Inflammatory macrophage (primary cell): Measurements from ENCODE around the gene PTTG1IP.

Experiments used
- DNase-seq, 2 donors: peaks; one replicate each; pipeline ENCODE4 v3.0.0-alpha.2; 2020 to 2022

Gene PTTG1IP

GRCh38 chr21:44862869-44863685 is 10.4 kb downstream of the PTTG1IP start:
- no peak for DNase-seq

DNA sequence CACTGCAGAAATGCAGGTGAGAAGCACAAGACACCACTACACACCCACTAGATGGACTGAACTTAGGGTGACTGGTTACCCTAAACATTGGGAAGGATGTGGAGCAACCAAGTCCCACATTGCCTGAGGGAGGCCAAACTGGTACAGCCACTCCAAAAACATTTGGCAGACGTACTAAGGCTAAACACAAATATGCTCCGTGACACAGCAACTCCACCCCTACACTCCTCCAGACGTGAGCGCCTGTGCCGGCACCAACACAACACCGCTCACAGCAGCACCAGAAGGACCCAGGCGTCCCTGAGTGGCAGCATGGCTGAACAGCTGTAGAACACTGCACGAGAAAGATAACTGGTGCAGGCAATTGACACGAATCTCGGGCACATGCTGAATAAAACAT is 14.7 kb downstream of the PTTG1IP start:
- DNase-seq: no peak

- DNase-seq: no peak
These were observed 15.2 kb downstream of the PTTG1IP start for GRCh38 chr21:44858291-44858690.

GRCh38 chr21:44857127-44857892 is 16.2 kb downstream of the PTTG1IP start:
- no peak for DNase-seq

DNA sequence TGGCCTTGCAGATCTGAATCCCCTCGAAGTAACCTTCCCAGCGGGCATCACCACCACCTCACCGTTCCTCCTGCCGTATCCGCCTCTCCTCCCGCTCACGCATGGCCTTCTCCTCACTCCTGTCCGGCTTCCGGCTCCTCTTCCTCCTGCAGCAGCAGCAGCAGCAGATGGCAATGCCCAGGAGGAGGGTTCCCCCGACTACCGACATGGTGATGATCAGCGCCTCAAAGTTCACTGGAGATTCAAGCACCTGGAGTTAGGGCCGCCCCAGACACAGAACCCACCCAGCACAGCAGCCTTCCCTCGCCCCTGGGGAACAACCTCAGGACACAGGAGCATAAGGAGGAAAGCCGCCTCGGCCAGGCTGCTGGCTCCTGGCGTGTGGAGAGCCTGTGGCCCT is 17.4 kb downstream of the PTTG1IP start:
- no peak for DNase-seq

DNA sequence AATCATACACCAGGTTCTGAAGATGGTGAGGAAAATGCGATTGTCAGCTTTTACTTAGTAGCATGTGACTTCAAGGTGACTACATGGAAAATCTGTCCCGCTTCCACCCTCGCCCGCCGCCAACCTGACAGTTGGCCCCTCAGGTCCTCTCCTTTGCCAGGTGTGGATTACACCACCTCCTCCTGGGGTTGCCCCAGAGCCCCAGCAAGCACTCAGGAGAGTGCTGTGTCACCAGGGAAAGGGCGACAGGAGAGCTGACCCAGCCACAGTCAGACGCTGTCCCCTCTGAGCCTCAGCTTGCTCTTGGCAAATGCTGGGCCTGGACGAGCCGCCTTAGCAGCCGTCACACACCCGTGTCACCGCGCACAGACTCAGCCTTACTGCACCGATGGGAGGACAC is 17.9 kb downstream of the PTTG1IP start:
- no peak for DNase-seq

DNA sequence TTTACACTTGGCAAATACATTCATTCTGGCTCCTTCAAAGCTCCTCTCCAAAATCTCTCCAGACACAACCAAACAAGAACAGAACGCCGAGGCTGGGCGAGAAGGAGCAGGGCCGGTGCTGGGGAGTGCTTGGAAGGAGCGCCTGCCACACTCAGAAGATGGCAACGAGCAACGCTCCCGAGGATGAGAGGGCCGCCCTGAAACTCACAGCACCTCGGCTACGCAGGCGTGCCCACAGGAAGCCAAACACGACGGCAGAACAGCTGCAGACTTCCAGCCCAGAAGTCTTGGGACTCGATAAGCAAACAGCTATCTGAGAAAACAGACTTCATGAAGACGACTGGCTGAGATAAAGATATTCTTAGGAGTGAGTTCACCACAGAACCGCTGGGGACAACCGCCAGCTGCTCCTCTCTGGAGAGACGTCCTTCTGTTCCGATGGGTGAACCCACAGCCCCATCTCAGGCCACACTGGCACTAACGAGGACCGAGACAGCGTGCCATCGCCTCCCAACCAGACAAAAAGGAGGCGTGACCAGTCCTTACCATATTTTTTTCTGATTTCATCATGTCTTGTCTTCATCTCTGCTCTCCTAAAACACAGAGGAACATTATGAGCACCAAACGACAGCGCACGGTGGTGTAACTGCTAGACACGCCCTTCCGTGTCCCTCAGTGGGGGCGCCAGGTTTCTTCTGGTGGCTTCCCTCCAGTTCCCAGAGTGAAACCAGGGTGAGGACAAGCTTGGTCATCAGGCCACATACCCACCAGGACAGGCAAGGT is 18.6 kb downstream of the PTTG1IP start:
- peak in 1 of 2 donors; percentile 16 for DNase-seq

GRCh38 chr21:44854391-44854663 is 19.2 kb downstream of the PTTG1IP start:
- DNase-seq: no peak

GRCh38 chr21:44853601-44854390 is 19.7 kb downstream of the PTTG1IP start:
- DNase-seq: no peak

- DNase-seq: no peak
These were observed 22.4 kb downstream of the PTTG1IP start for GRCh38 chr21:44850905-44851657.

GRCh38 chr21:44850208-44850800 is 23.2 kb downstream of the PTTG1IP start:
- no peak for DNase-seq

DNA sequence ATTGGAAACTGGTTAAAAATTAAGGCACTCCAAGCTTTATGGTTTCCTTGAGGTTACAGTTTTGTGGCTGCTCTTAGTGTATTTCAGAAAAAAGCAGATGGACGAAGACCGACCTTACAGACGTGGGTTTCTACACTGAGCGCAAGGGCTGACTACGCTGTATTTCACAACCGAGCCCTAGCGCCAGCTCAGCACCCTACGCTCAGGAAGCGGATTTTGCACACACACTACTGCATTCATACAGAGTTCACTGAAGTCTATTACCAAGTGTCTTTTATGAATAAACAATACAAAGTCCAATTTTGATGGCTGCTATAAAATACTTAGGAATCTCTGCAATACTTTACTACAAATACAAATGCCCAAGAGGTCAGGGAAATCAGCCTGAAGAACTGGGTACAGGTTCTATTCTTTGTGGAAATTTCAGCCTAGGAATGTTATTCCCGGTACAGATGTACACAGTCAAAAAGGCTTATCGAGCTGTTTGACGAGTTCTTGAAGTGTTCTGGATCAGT is 23.8 kb downstream of the PTTG1IP start:
- DNase-seq: peak; percentile 75 to 91

GRCh38 chr21:44848821-44849521 is 24.5 kb downstream of the PTTG1IP start:
- DNase-seq: no peak

DNA sequence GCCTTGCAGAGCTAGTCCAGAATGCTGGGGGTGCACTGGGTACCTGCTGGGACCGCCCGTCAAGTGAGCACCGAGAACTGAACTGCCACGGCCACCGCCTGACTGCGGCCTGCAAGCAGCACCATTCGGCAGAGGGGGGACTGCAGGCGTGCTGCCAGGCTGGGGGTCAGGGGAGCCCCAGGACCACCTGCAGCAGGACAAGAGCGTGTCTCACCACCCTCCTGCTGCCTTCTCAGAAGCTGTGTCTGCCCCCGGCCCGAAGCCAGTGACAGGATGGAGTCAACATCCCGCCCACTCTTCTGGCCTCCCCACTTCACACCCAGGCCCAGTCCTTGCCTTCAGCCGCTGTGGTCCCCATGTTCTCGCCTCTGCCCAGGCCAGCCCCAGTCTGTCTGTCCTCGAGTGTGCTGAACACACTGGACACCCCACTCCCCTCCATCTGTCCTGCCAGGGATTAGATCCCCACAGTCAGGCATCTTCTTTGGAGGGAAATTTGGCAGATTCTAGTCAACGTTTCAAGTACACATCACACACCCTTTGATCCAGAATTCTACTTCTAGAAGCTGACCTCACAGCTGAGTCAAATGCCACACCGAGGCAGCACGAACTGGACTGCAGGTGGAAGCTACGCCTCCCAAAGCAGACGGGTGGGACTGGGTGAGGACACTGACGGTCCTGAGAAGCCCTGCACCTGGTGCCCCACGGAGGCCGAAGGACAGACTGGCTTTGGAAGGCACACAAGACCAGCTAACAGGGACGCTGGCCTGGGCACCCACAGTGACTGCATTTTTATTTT is 26.0 kb downstream of the PTTG1IP start:
- DNase-seq: no peak

GRCh38 chr21:44846485-44847260 is 26.8 kb downstream of the PTTG1IP start:
- DNase-seq: peak; percentile 64 to 71

DNA sequence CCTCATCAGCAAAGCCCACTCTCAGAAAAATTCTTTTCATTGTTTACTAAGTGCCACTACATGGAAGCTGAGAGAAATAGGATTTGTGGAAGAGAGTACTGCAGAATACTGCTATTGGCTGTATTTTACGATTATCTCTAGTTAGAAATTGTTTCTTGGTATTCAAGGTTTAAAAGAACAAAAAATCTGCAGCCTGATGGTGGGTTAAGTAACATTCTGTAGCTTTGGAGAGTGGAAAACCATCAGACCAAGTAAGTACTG is 27.3 kb downstream of the PTTG1IP start:
- DNase-seq: no peak

GRCh38 chr21:44845418-44846223 is 27.9 kb downstream of the PTTG1IP start:
- DNase-seq: peak; percentile 49 to 60

DNA sequence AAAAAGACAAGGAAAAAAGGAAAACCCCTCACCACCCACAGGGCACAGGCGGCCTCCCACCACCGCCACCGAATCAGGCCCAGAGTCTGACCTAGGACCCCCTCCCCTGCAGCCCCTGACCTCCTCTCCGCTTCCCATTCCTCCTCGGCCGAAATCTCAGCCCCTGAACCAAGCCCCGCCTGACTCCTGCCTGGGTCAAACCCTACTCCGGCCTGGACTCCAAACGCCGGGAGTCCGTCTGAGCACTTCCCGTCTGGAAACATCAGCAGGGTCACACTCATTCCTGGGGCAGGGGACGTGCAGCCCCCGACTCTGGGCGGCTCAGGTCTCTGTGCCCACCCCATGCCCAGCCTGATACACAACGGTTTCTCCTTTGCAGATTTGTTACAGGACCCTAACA is 29.2 kb downstream of the PTTG1IP start:
- DNase-seq: no peak
